Stimulated activated CD4-positive, alpha-beta T cell treated with anti-CD3 and anti-CD28 coated beads, Interleukin-4, amount 100 ng/mL, for 4 hours (primary cell): Measurements from ENCODE around the gene NID1.
"Not testable (repeated sequence)": the region's sequence is repeated elsewhere in the genome, so short reads cannot be mapped to it uniquely, and the experiment has no call there.

Source experiments
- DNase-seq, 2 experiments: peaks; one replicate each; pipeline ENCODE4 v3.0.0-alpha.2; 2020

The NID1 gene

GRCh38 chr1:235930543-235930942 is 134.3 kb downstream of the NID1 start:
- DNase-seq, result no peak

DNA sequence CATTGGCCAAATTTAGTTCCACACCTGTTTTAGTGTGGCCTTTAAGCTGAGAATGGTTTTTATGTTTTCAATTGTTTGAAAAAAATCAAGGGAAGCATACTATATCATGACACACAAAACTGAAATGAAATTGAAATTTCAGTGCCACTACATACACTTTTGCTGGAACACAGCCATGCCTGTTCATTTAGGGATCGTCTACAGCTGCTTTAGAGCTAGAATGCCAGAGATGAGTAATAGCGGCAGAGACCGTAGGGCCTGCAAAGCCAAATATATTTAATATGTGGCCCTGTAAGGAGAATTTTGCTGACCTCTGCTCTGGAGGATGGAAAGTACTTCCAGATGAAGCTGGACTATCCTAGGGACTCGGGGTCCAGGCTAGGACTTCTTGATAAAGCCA is 135.7 kb downstream of the NID1 start:
- DNase-seq, result no peak

- no peak for DNase-seq
Measured at GRCh38 chr1:235928197-235928596, 136.7 kb downstream of the NID1 start.

- DNase-seq, result not testable (repeated sequence)
Measured at GRCh38 chr1:235927551-235927950, 137.3 kb downstream of the NID1 start.
